IMR-90 (cell line): ENCODE data around the gene KCNQ1. TPM values are rescaled to one million over a fixed set of nuclear protein-coding genes. Genes with fewer than 3 reads are reported as not detected.
A peak's percentile ranks its signal among the peaks of the same experiment; 100 is the strongest.

Source experiments
- ATAC-seq: fragments of 200-7000 bp; cut with Tn5 transposase; 2 replicates; pipeline ENCODE4 v1.9.1; 2020; ENCODE audit warnings: low read depth, mild to moderate bottlenecking, moderate library complexity
- BruUV-seq: library from RNA; stranded (reverse); fragments of 400-500 nt; replicated peaks from 2 replicates; lab custom pipeline; 2021; lab: Mats Ljungman, UMichigan
- CTCF ChIA-PET: fragments of 300-600 bp; formaldehyde crosslinking; extraction: SDS; loops from one replicate; lab custom pipeline; 2021; ENCODE audit warnings: antibody characterized with exemption; lab: Yijun Ruan, JAX
- POLR2A ChIA-PET: fragments of 300-600 bp; sonication (Branson Sonifier 250); formaldehyde crosslinking; loops from one replicate; lab custom pipeline; 2022; ENCODE audit warnings: antibody characterized with exemption; ENCODE audit not compliant: unreplicated experiment; lab: Charles Lee
- DNase-seq: peaks from one replicate; pipeline ENCODE4 v3.0.0; 2013
- H2AFZ ChIP-seq: replicated peaks from 2 replicates; pipeline ENCODE3; 2013; ENCODE audit warnings: low read length, mild to moderate bottlenecking; ENCODE audit not compliant: poor library complexity
- H2AK5ac ChIP-seq: 2 replicates; pipeline ENCODE4 v1.6.1; 2013; ENCODE audit warnings: low read depth, low read length, inconsistent platforms
- H2AK9ac ChIP-seq: replicated peaks from 2 replicates; pipeline ENCODE3; 2013; ENCODE audit warnings: mild to moderate bottlenecking, low read depth, low read length, moderate library complexity; ENCODE audit not compliant: poor library complexity
- H2BK120ac ChIP-seq: 2 replicates; pipeline ENCODE4 v1.6.1; 2013; ENCODE audit warnings: low read depth, low read length, inconsistent platforms
- H2BK15ac ChIP-seq: 3 replicates; pipeline ENCODE4 v1.6.1; 2013; ENCODE audit warnings: low read depth, low read length, inconsistent platforms
- H2BK20ac ChIP-seq: 2 replicates; pipeline ENCODE4 v1.6.1; 2013; ENCODE audit warnings: low read depth, mild to moderate bottlenecking, inconsistent platforms, low read length, moderate library complexity
- H2BK5ac ChIP-seq: 2 replicates; pipeline ENCODE4 v1.6.1; 2013; ENCODE audit warnings: mild to moderate bottlenecking, low read depth, low read length, inconsistent platforms; ENCODE audit not compliant: poor library complexity, severe bottlenecking
- H3K14ac ChIP-seq: replicated peaks from 2 replicates; pipeline ENCODE4 v1.6.1; 2013; ENCODE audit warnings: low read depth, low read length, inconsistent platforms
- H3K18ac ChIP-seq: 2 replicates; pipeline ENCODE4 v1.6.1; 2013; ENCODE audit warnings: low read depth, low read length, control low read depth
- H3K23ac ChIP-seq: 2 replicates; pipeline ENCODE4 v1.6.1; 2013; ENCODE audit warnings: low read depth, low read length, inconsistent platforms
- H3K27ac ChIP-seq: 2 replicates; pipeline ENCODE4 v1.5.1; 2013; ENCODE audit warnings: mild to moderate bottlenecking, control low read depth, low read length; ENCODE audit not compliant: insufficient read depth
- H3K27me3 ChIP-seq: 2 replicates; pipeline ENCODE4 v1.6.1; 2013; ENCODE audit warnings: low read length; ENCODE audit not compliant: control insufficient read depth, insufficient read depth
- H3K36me3 ChIP-seq: 2 replicates; pipeline ENCODE4 v1.6.1; 2013; ENCODE audit warnings: low read length, mixed read lengths; ENCODE audit not compliant: control insufficient read depth, insufficient read depth
- H3K4ac ChIP-seq: 2 replicates; pipeline ENCODE4 v1.6.1; 2013; ENCODE audit warnings: low read depth, low read length, inconsistent platforms
- H3K4me1 ChIP-seq: 2 replicates; pipeline ENCODE4 v1.6.1; 2013; ENCODE audit warnings: low read length, mixed read lengths; ENCODE audit not compliant: control insufficient read depth, insufficient read depth
- H3K4me2 ChIP-seq: 2 replicates; pipeline ENCODE4 v1.6.1; 2013; ENCODE audit warnings: low read depth, mild to moderate bottlenecking, control low read depth, low read length, moderate library complexity
- H3K4me3 ChIP-seq: 2 replicates; pipeline ENCODE4 v1.5.1; 2013; ENCODE audit warnings: low read depth, mild to moderate bottlenecking, control low read depth, low read length, moderate library complexity; ENCODE audit not compliant: insufficient read depth
- H3K56ac ChIP-seq: 2 replicates; pipeline ENCODE4 v1.6.1; 2013; ENCODE audit warnings: low read length, inconsistent platforms; ENCODE audit not compliant: insufficient read depth; ENCODE audit errors: extremely low read depth
- H3K79me1 ChIP-seq, 2 experiments: 2 replicates each; pipeline ENCODE4 v1.6.1; 2013; ENCODE audit warnings: low read length in 2 of 2, inconsistent platforms in 1 of 2, low read depth in 1 of 2
- H3K9ac ChIP-seq: 2 replicates; pipeline ENCODE4 v1.6.1; 2013; ENCODE audit warnings: low read depth, low read length, control low read depth
- H3K9me1 ChIP-seq: 2 replicates; pipeline ENCODE4 v1.6.1; 2013; ENCODE audit warnings: low read length, inconsistent platforms; ENCODE audit not compliant: insufficient read depth
- H3K9me3 ChIP-seq: 2 replicates; pipeline ENCODE4 v1.6.1; 2013; ENCODE audit warnings: low read length; ENCODE audit not compliant: control insufficient read depth, insufficient read depth
- H4K20me1 ChIP-seq: 2 replicates; pipeline ENCODE4 v1.6.1; 2013; ENCODE audit warnings: low read length, inconsistent platforms; ENCODE audit not compliant: insufficient read depth
- H4K5ac ChIP-seq: 2 replicates; pipeline ENCODE4 v1.6.1; 2013; ENCODE audit warnings: mild to moderate bottlenecking, low read depth, low read length, control low read depth
- H4K8ac ChIP-seq, 2 experiments: 2 replicates each; pipeline ENCODE4 v1.6.1; 2013; ENCODE audit warnings: low read depth in 2 of 2, low read length in 2 of 2, control low read depth in 1 of 2, inconsistent platforms in 1 of 2
- H4K91ac ChIP-seq: 2 replicates; pipeline ENCODE4 v1.6.1; 2013; ENCODE audit warnings: low read depth, low read length, inconsistent platforms; ENCODE audit not compliant: insufficient read depth
- BHLHE40 ChIP-seq: fragments of 150-350 bp; IDR thresholded peaks from 2 replicates; pipeline ENCODE4 v1.6.1; 2016; ENCODE audit warnings: mild to moderate bottlenecking, low read depth, low read length
- CEBPB ChIP-seq: IDR thresholded peaks from 2 replicates; pipeline ENCODE4 v1.6.1; 2012; ENCODE audit warnings: low read depth, low read length, improper control_type of control experiment
- CHD1 ChIP-seq: IDR thresholded peaks from 2 replicates; pipeline ENCODE4 v1.6.1; 2012; ENCODE audit warnings: low read depth, low read length, improper control_type of control experiment
- CTCF ChIP-seq: conservative IDR thresholded peaks from 2 replicates; pipeline ENCODE4 v1.5.1; 2012; ENCODE audit warnings: mild to moderate bottlenecking, low read depth, low read length, improper control_type of control experiment
- FOS ChIP-seq: fragments of 150-350 bp; IDR thresholded peaks from 2 replicates; pipeline ENCODE4 v1.6.1; 2016; ENCODE audit warnings: low read depth, low read length
- MAFK ChIP-seq: IDR thresholded peaks from 2 replicates; pipeline ENCODE4 v1.6.1; 2012; ENCODE audit warnings: low read depth, low read length, improper control_type of control experiment
- MAZ ChIP-seq: IDR thresholded peaks from 2 replicates; pipeline ENCODE4 v1.6.1; 2012; ENCODE audit warnings: low read depth, mild to moderate bottlenecking, low read length, improper control_type of control experiment, moderate library complexity, borderline replicate concordance
- MXI1 ChIP-seq: IDR thresholded peaks from 2 replicates; pipeline ENCODE4 v1.6.1; 2012; ENCODE audit warnings: low read depth, mild to moderate bottlenecking, low read length, moderate library complexity, borderline replicate concordance
- NFE2L2 ChIP-seq: fragments of 150-350 bp; IDR thresholded peaks from 2 replicates; pipeline ENCODE4 v1.6.1; 2016; ENCODE audit warnings: low read depth, mild to moderate bottlenecking, low read length
- RAD21 ChIP-seq: IDR thresholded peaks from 2 replicates; pipeline ENCODE4 v1.6.1; 2012; ENCODE audit warnings: low read length, improper control_type of control experiment
- RCOR1 ChIP-seq: IDR thresholded peaks from 2 replicates; pipeline ENCODE4 v1.6.1; 2012; ENCODE audit warnings: mild to moderate bottlenecking, low read length, improper control_type of control experiment; ENCODE audit not compliant: insufficient replicate concordance
- RFX5 ChIP-seq: IDR thresholded peaks from 2 replicates; pipeline ENCODE4 v1.8.0; 2012; ENCODE audit warnings: low read depth, mild to moderate bottlenecking, low read length, moderate library complexity
- SMC3 ChIP-seq: fragments of 150-350 bp; IDR thresholded peaks from 2 replicates; pipeline ENCODE4 v1.6.1; 2016; ENCODE audit warnings: low read depth, mild to moderate bottlenecking, antibody characterized with exemption, low read length, moderate library complexity
- WGBS, 2 experiments: methylation state at CpG; one replicate each; pipeline versions ENCODE4 v1.1.5 to v1.1.7; 2013; ENCODE audit warnings: missing lambda C conversion rate in 2 of 2; ENCODE audit not compliant: insufficient read length in 1 of 2; ENCODE audit errors: extremely low coverage in 2 of 2; 5-methylcytosine and 5-hydroxymethylcytosine counted together
- dilution Hi-C: fragments of 300-500 bp; cut with HindIII; formaldehyde crosslinking; loops from one replicate; pipeline ENCODE4 v1.14.3; 2018; ENCODE audit warnings: low sequenced_read_pairs; ENCODE audit not compliant: unreplicated experiment
- in situ Hi-C: fragments of 300-500 bp; cut with MboI; formaldehyde crosslinking; loops from 3 replicates; pipeline ENCODE4 v1.14.3; 2019; ENCODE audit warnings: low sequenced_read_pairs, inconsistent platforms, mixed read lengths
- intact Hi-C: fragments of 100-400 bp; cut with micrococcal nuclease; formaldehyde crosslinking; loops from 2 replicates; pipeline ENCODE4 v1.10.0; 2022
- polyA plus RNA-seq, 3 experiments: library from polyadenylated mRNA; depleted of rRNA; stranded (reverse); fragments of >200 nt; gene quantifications; 2 replicates each; pipeline ENCODE4 v1.2.3, GENCODE V29; 2012; ENCODE audit warnings: low replicate concordance in 1 of 3
- total RNA-seq: library from RNA; depleted of rRNA; stranded (reverse); fragments of >200 nt; gene quantifications from 2 replicates; pipeline ENCODE4 v1.2.3, GENCODE V29; 2012
- TF ChIP-seq, protein P1 (sequence below): fragments of 150-350 bp; IDR thresholded peaks from 2 replicates; pipeline ENCODE4 v1.6.1; 2016; ENCODE audit warnings: low read depth, mild to moderate bottlenecking, low read length, moderate library complexity, borderline replicate concordance
- TF ChIP-seq, protein P2 (sequence below): fragments of 150-350 bp; IDR thresholded peaks from 2 replicates; pipeline ENCODE4 v1.6.1; 2017; ENCODE audit warnings: mild to moderate bottlenecking, antibody characterized with exemption, low read length, low read depth

Gene KCNQ1
- total and polyA plus RNA-seq, 2 of the 4 experiments (the other 2 are of a cell fraction) = 0.07 TPM; not detected in 1

- Histone ChIP-seq H3K36me3 (no peaks in the 10 kb centered on the region), H2BK15ac (no peak overlapping the region), H3K56ac (no peak overlapping the region), H3K27ac (no peak overlapping the region), H3K4me3 (no peak overlapping the region), H3K79me1 (no peaks in the 10 kb centered on the region), H3K9me1 (no peaks in the 10 kb centered on the region; the same call in 1 of the 2 replicates), H3K9ac (no peak overlapping the region), H2AFZ (peak overlapping the region; percentile 21), H4K20me1 (no peaks in the 10 kb centered on the region), H4K8ac (no peak overlapping the region), H4K91ac (no peak overlapping the region), H4K5ac (no peak overlapping the region), H3K9me3 (no peaks in the 10 kb centered on the region), H3K27me3 (peaks cover 14% of the 10 kb centered on the region; the same call in 1 of the 2 replicates), H3K14ac (no peak overlapping the region), H3K4me2 (no peak overlapping the region), H2BK5ac (no peak overlapping the region), H2BK20ac (no peak overlapping the region), H2AK5ac (no peak overlapping the region), H3K23ac (no peak overlapping the region), H2BK120ac (no peak overlapping the region), H2AK9ac (no peak overlapping the region), H3K18ac (no peak overlapping the region), H3K4ac (no peak overlapping the region), H3K4me1 (no peaks in the 10 kb centered on the region)
- intact Hi-C loops = no loop called here
- dilution Hi-C loops = no loop called here
- BruUV-seq = no TSS peak
- in situ Hi-C loops = no loop called here
- ATAC-seq = no peak
- POLR2A ChIA-PET = no interaction called here
- WGBS, 2 experiments = 94% methylated on average over 14 of the region's 22 CpGs; no CpG with 5 or more reads in 1 of the 2 experiments
- no peak for DNase-seq
- CTCF ChIA-PET = no interaction called here
- TF ChIP-seq FOS = no peak
- TF ChIP-seq RCOR1 = no peak
- TF ChIP-seq, protein P1, sequence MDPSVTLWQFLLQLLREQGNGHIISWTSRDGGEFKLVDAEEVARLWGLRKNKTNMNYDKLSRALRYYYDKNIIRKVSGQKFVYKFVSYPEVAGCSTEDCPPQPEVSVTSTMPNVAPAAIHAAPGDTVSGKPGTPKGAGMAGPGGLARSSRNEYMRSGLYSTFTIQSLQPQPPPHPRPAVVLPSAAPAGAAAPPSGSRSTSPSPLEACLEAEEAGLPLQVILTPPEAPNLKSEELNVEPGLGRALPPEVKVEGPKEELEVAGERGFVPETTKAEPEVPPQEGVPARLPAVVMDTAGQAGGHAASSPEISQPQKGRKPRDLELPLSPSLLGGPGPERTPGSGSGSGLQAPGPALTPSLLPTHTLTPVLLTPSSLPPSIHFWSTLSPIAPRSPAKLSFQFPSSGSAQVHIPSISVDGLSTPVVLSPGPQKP = no peak
- TF ChIP-seq RFX5 = no peak
- TF ChIP-seq CEBPB = no peak
- TF ChIP-seq MAFK = no peak
- TF ChIP-seq MXI1 = no peak
- TF ChIP-seq NFE2L2 = no peak
- TF ChIP-seq CHD1 = no peak
- TF ChIP-seq, protein P2, sequence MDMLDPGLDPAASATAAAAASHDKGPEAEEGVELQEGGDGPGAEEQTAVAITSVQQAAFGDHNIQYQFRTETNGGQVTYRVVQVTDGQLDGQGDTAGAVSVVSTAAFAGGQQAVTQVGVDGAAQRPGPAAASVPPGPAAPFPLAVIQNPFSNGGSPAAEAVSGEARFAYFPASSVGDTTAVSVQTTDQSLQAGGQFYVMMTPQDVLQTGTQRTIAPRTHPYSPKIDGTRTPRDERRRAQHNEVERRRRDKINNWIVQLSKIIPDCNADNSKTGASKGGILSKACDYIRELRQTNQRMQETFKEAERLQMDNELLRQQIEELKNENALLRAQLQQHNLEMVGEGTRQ = no peak
- no peak for TF ChIP-seq SMC3
- TF ChIP-seq RAD21 = no peak
- TF ChIP-seq MAZ = no peak
- no peak for TF ChIP-seq CTCF
- TF ChIP-seq BHLHE40 = no peak
Measured at GRCh38 chr11:2581151-2581930, 136.5 kb downstream of the KCNQ1 start.
